Dedifferentiated amniotic fluid mesenchymal stem cell (primary cell): ENCODE results near the gene ARSG.
"Not testable (repeated sequence)": the region's sequence is repeated elsewhere in the genome, so short reads cannot be mapped to it uniquely, and the experiment has no call there.

Experiments
- DNase-seq: peaks from one replicate; pipeline ENCODE4 v3.0.0-alpha.2; 2016; ENCODE audit errors: extremely low spot score

Gene ARSG

GRCh38 chr17:68396226-68397107 lies 105.2 kb downstream of the ARSG start:
- DNase-seq = no peak

DNA sequence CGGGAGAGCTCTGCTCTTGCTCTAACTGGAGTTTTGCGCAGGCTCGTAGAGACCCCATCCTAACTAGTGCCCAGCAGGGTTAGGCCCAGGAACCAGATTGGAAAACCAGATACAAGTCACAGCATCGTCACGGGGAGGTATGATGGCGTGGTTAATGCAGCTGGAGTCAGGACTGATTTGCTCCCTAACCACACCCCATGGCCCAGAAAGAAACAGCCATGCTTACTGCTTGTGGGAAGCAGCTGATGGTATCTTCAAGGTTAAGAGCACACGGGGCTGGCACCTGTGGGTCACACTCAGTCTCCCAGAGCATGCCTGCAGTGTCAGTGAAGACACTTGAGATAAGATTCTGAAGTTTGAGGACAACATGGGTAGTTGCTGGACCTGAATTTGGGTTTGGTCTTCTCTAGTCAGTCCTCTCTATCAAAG lies 105.8 kb downstream of the ARSG start:
- DNase-seq = no peak

GRCh38 chr17:68398691-68399637 lies 107.7 kb downstream of the ARSG start:
- DNase-seq = peak; percentile 81

DNA sequence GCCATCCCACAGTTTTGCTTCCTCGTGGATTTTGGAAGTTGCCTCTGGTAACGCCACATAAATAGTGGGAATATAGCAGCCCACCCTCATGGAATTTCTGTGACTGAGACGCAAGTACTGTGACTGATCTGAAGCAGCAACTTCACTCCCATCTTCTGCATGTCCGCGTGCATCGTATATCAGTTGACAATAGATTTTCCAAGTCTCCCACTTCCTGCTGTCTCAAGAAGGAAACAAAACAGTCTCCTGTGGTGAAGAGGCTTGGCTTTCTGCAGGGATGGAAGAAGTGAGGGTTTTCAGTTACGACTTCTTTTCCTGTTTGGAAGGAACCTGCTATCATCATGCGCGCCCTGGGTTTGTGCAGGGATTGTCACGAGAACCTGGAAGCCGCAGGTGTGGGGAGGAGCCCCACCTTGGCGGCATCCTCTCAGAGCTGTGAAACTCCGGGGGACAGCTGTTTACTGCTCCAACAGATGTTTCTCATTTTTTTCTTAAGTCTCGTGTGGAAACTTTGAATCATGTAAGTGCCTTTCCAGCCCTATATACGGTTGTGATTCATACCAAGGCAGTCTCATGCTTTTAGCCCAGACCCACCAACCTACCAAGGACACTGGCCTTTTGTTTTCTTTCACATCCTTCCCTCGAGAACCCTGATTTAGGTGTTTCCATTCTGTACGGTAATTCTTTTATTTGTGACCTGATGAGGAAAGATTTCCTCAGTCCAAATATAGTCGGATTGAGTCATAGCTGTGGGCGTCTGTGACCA lies 108.5 kb downstream of the ARSG start:
- peak; percentile 81 for DNase-seq

- no peak for DNase-seq
Observed at GRCh38 chr17:68400404-68400735, 109.1 kb downstream of the ARSG start.

GRCh38 chr17:68401288-68401687 lies 110.0 kb downstream of the ARSG start:
- no peak for DNase-seq

DNA sequence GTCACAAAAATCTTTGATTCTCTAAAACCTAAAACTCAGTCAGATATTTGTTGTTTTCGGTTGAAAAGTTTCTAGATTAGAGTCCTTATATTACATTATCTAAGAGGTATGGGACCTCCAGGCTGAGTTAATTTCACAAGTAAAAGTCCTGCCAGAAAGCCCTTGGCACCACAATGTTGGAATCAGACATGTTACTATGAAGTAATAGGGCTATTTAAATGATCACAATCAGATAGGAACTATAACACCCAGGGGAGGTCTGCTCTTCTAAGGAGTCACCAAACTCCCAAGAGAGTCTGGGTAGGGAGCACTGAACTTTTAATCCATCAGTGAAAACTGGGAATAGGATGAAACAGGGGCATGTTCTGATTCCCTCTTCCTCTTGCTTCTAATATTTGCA lies 111.8 kb downstream of the ARSG start:
- no peak for DNase-seq

GRCh38 chr17:68403837-68404236 lies 112.5 kb downstream of the ARSG start:
- DNase-seq = not testable (repeated sequence)

DNA sequence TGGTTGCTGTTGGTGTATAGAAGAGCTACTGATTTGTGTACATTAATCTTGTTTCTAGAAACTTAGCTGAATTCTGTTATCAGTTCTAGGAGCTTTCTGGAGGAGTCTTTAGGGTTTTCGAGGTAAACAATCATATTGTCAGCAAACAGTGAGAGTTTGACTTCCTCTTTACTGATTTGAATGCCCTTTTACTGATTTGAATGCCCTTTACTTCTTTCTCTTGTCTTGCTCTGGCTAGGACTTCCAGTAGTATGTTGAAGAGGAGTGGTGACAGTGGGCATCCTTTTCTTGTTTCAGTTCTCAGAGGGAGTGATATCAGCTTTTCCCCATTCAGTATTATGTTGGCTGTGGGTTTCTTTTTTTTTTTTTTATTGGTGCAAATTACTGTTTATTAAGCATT lies 116.4 kb downstream of the ARSG start:
- not testable (repeated sequence) for DNase-seq

GRCh38 chr17:68413597-68414560 lies 122.6 kb downstream of the ARSG start:
- not testable (repeated sequence) for DNase-seq

- not testable (repeated sequence) for DNase-seq
Observed at GRCh38 chr17:68414901-68415300, 123.6 kb downstream of the ARSG start.

- no peak for DNase-seq
Observed at GRCh38 chr17:68417317-68417716, 126.0 kb downstream of the ARSG start.

DNA sequence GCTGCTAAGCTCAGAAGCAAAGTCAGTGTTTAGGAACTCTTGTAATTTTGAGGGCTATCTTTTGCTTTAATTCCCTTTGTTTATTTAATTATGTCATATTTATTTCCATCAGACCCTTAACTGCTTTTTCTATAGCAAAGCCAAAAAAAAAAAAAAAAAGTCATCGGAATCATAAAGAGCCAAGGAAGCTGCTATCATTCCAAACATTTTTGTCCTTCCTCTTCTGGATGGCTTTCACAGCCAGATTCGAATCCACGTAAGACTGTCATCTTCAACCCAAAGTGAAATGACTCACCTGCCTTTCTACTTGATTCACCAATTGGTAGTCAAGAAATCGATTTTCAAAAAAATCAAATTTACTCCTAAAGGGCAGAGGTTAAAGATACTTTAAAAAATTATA lies 127.6 kb downstream of the ARSG start:
- no peak for DNase-seq

GRCh38 chr17:68420065-68420464 lies 128.8 kb downstream of the ARSG start:
- DNase-seq = no peak

DNA sequence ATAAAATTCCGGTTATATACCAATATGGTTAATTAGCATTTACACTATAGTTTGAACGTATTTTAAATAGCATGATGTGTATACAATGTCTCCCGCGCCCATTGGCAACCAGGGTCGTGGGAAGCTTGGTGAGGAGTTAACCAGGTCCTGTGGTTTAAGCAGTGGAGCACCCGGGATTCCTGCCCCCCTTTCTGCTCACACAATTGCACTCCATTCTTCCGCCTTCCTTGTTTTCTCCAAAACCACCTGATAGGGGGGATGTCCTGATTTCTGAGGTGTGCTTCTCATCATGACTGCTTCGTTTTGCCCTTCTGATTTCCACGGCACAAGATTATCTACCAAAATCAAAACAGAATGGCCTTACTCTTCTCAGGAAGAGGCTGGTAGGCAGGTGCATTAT lies 130.2 kb downstream of the ARSG start:
- no peak for DNase-seq

DNA sequence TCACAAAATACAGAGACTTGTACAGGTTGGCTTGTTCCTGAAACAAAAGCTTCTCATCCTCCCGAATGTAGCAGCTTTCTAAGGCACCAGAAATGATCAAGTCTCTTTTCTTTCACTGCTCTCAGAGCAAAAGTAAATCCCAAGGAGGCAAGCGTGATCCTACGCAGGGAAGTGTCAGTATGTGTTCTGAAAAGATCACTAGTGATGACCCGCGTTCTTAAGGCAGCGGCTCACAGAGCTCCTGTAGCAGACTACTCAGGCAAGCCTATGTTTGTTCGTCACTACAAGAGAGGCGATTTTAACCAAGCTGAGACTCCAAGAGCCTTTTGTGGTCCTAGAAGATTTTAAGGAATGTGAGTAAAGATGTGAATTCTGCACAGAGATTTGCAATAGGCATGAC lies 131.5 kb downstream of the ARSG start:
- DNase-seq = no peak

GRCh38 chr17:68423251-68423650 lies 132.0 kb downstream of the ARSG start:
- no peak for DNase-seq

DNA sequence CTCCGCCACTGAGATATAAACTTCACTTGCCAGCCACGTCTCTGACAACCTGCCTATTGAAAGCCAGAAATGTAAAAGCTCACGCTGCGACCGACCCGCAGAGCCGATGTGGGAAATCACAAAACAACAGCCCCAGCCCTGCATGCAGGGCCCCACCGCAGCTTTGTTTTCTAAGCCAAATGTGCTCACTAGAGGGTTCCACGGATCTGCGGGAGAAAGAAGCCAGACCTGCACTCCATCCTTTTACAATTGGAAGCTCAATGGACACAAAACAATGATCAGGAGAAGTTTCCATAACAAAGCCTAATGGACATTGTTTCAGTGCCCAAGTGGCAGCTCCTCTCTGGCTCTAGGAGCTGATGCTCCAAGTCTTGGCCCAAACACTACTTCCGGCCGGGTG lies 132.9 kb downstream of the ARSG start:
- DNase-seq = no peak

- DNase-seq = no peak
Observed at GRCh38 chr17:68424861-68425260, 133.6 kb downstream of the ARSG start.

DNA sequence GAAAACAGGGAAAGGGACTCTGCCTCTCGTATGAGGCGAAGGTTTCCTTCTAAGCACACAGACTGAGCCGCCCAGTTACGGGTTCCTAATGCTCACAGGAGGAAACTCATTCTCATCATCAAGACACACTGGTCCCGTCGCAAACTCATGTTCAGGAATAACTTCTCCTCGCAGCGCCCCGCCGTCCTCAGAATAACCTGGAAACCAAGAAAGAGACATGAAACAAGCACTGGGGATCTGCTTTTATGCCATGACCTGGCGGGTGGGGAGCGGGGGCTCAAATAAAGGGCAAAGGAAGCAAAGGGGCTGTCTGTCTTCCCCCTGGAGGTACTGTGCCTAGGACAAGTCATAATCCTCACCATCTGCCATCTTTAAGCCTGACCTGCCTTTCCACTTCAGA lies 134.7 kb downstream of the ARSG start:
- no peak for DNase-seq

GRCh38 chr17:68427575-68427974 lies 136.3 kb downstream of the ARSG start:
- no peak for DNase-seq
